Measurements from ENCODE around the gene ZNRF3.

Gene ZNRF3

GRCh38 chr22:28887725-28888459 is 4.5 kb downstream of the ZNRF3 start:
- no peak overlapping the region for H4K12ac ChIP-seq (ENCODE audit: low read depth, low read length)
- no peak overlapping the region for H2BK120ac ChIP-seq (ENCODE audit: insufficient read depth, low read length, poor library complexity)
- H4K8ac ChIP-seq (ENCODE audit: low read depth, low read length): no peak overlapping the region
- H3K4ac ChIP-seq (ENCODE audit: low read depth, low read length): no peak overlapping the region
- no peak overlapping the region for H3K14ac ChIP-seq (ENCODE audit: low read length)
- no peak overlapping the region for H2AFZ ChIP-seq (ENCODE audit: insufficient read depth, low read length, poor library complexity)
- no peak overlapping the region for H2AK5ac ChIP-seq (ENCODE audit: low read length)
- no peak overlapping the region for H3K27ac ChIP-seq (ENCODE audit: low read depth, low read length)
- H3K4me1 ChIP-seq (ENCODE audit: control insufficient read depth in 1 of 2, insufficient read depth in 2 of 2, low read length in 2 of 2): peaks cover 9 to 13% of the 10 kb centered on the region in 2 experiments
- no peak for DNase-seq
- no peak overlapping the region for H3K9ac ChIP-seq (ENCODE audit: low read length)
- H4K91ac ChIP-seq (ENCODE audit: low read depth, low read length): no peak overlapping the region
- 100% methylated on average over 1 of the region's 4 CpGs for WGBS (ENCODE audit: extremely low coverage, insufficient coverage, insufficient read length)
- no peak overlapping the region for H2BK12ac ChIP-seq (ENCODE audit: low read length)
- H3K27me3 ChIP-seq (ENCODE audit: insufficient read depth, low read length): no peaks in the 10 kb centered on the region
- H3K9me3 ChIP-seq (ENCODE audit: insufficient read depth, low read depth, low read length): no peaks in the 10 kb centered on the region
- no peak overlapping the region for H3K18ac ChIP-seq (ENCODE audit: low read length)
- no peak overlapping the region for H3K23ac ChIP-seq (ENCODE audit: low read length)
- H3K79me2 ChIP-seq (ENCODE audit: control insufficient read depth, insufficient read depth, low read length, poor library complexity): peaks cover 11% of the 10 kb centered on the region
- no peaks in the 10 kb centered on the region for H3K36me3 ChIP-seq (ENCODE audit: control insufficient read depth in 1 of 2, insufficient read depth in 2 of 2, low read length in 2 of 2)
- H2BK5ac ChIP-seq (ENCODE audit: low read depth, low read length, poor library complexity): no peak overlapping the region
- no peak overlapping the region for H3K4me3 ChIP-seq (ENCODE audit: low read depth, low read length)
- peaks cover 6% of the 10 kb centered on the region for H3K79me1 ChIP-seq (ENCODE audit: low read length)
- no peak overlapping the region for H3K4me2 ChIP-seq (ENCODE audit: low read length)

- no peak overlapping the region for H2BK120ac ChIP-seq (ENCODE audit: insufficient read depth, low read length, poor library complexity)
- no CpG with 5 or more reads among the region's 6 CpGs for WGBS (ENCODE audit: extremely low coverage, insufficient coverage, insufficient read length)
- H4K8ac ChIP-seq (ENCODE audit: low read depth, low read length): no peak overlapping the region
- no peak overlapping the region for H4K12ac ChIP-seq (ENCODE audit: low read depth, low read length)
- peak overlapping the region; percentile 40 for H3K4ac ChIP-seq (ENCODE audit: low read depth, low read length)
- H3K27ac ChIP-seq (ENCODE audit: low read depth, low read length): no peak overlapping the region
- H3K4me3 ChIP-seq (ENCODE audit: low read depth, low read length): no peak overlapping the region
- H3K79me1 ChIP-seq (ENCODE audit: low read length): no peaks in the 10 kb centered on the region
- H3K9ac ChIP-seq (ENCODE audit: low read length): no peak overlapping the region
- H3K4me2 ChIP-seq (ENCODE audit: low read length): no peak overlapping the region
- H3K9me3 ChIP-seq (ENCODE audit: insufficient read depth, low read depth, low read length): no peaks in the 10 kb centered on the region
- H3K27me3 ChIP-seq (ENCODE audit: insufficient read depth, low read length): no peaks in the 10 kb centered on the region
- no peak overlapping the region for H4K91ac ChIP-seq (ENCODE audit: low read depth, low read length)
- no peak overlapping the region for H3K18ac ChIP-seq (ENCODE audit: low read length)
- H3K79me2 ChIP-seq (ENCODE audit: control insufficient read depth, insufficient read depth, low read length, poor library complexity): peaks cover 6% of the 10 kb centered on the region
- H3K23ac ChIP-seq (ENCODE audit: low read length): no peak overlapping the region
- no peak for DNase-seq
- H3K4me1 ChIP-seq (ENCODE audit: control insufficient read depth in 1 of 2, insufficient read depth in 2 of 2, low read length in 2 of 2): peaks cover 9 to 11% of the 10 kb centered on the region in 2 experiments
- no peak overlapping the region for H2BK5ac ChIP-seq (ENCODE audit: low read depth, low read length, poor library complexity)
- H3K36me3 ChIP-seq (ENCODE audit: control insufficient read depth in 1 of 2, insufficient read depth in 2 of 2, low read length in 2 of 2): no peaks in the 10 kb centered on the region
- no peak overlapping the region for H2BK12ac ChIP-seq (ENCODE audit: low read length)
- no peak overlapping the region for H3K14ac ChIP-seq (ENCODE audit: low read length)
- H2AFZ ChIP-seq (ENCODE audit: insufficient read depth, low read length, poor library complexity): no peak overlapping the region
- no peak overlapping the region for H2AK5ac ChIP-seq (ENCODE audit: low read length)
Measured at GRCh38 chr22:28889478-28890024, 6.2 kb downstream of the ZNRF3 start.

GRCh38 chr22:28891156-28891733 is 7.9 kb downstream of the ZNRF3 start:
- no CpG with 5 or more reads among the region's 2 CpGs for WGBS (ENCODE audit: extremely low coverage, insufficient coverage, insufficient read length)
- no peak for DNase-seq
- H3K4me3 ChIP-seq (ENCODE audit: low read depth, low read length): no peak overlapping the region
- H2AFZ ChIP-seq (ENCODE audit: insufficient read depth, low read length, poor library complexity): no peak overlapping the region
- H3K36me3 ChIP-seq (ENCODE audit: control insufficient read depth in 1 of 2, insufficient read depth in 2 of 2, low read length in 2 of 2): no peaks in the 10 kb centered on the region
- peaks cover 7 to 9% of the 10 kb centered on the region in 2 experiments for H3K4me1 ChIP-seq (ENCODE audit: control insufficient read depth in 1 of 2, insufficient read depth in 2 of 2, low read length in 2 of 2)
- no peak overlapping the region for H4K91ac ChIP-seq (ENCODE audit: low read depth, low read length)
- no peak overlapping the region for H2BK120ac ChIP-seq (ENCODE audit: insufficient read depth, low read length, poor library complexity)
- H3K23ac ChIP-seq (ENCODE audit: low read length): no peak overlapping the region
- H3K9ac ChIP-seq (ENCODE audit: low read length): no peak overlapping the region
- H3K79me2 ChIP-seq (ENCODE audit: control insufficient read depth, insufficient read depth, low read length, poor library complexity): peaks cover 6% of the 10 kb centered on the region
- no peak overlapping the region for H2AK5ac ChIP-seq (ENCODE audit: low read length)
- no peak overlapping the region for H3K4me2 ChIP-seq (ENCODE audit: low read length)
- no peak overlapping the region for H3K4ac ChIP-seq (ENCODE audit: low read depth, low read length)
- H4K8ac ChIP-seq (ENCODE audit: low read depth, low read length): no peak overlapping the region
- peaks cover 2% of the 10 kb centered on the region for H3K79me1 ChIP-seq (ENCODE audit: low read length)
- no peak overlapping the region for H2BK12ac ChIP-seq (ENCODE audit: low read length)
- no peaks in the 10 kb centered on the region for H3K27me3 ChIP-seq (ENCODE audit: insufficient read depth, low read length)
- H3K14ac ChIP-seq (ENCODE audit: low read length): no peak overlapping the region
- no peak overlapping the region for H2BK5ac ChIP-seq (ENCODE audit: low read depth, low read length, poor library complexity)
- no peak overlapping the region for H3K27ac ChIP-seq (ENCODE audit: low read depth, low read length)
- H3K9me3 ChIP-seq (ENCODE audit: insufficient read depth, low read depth, low read length): no peaks in the 10 kb centered on the region
- H4K12ac ChIP-seq (ENCODE audit: low read depth, low read length): no peak overlapping the region
- no peak overlapping the region for H3K18ac ChIP-seq (ENCODE audit: low read length)

- Histone ChIP-seq H2BK5ac (ENCODE audit: low read depth, low read length, poor library complexity) (peak overlapping the region; percentile 6), H3K14ac (ENCODE audit: low read length) (no peak overlapping the region), H3K9ac (ENCODE audit: low read length) (no peak overlapping the region), H3K9me3 (ENCODE audit: insufficient read depth, low read depth, low read length) (no peaks in the 10 kb centered on the region), H3K79me1 (ENCODE audit: low read length) (peaks cover 7% of the 10 kb centered on the region), H2AK5ac (ENCODE audit: low read length) (no peak overlapping the region), H3K79me2 (ENCODE audit: control insufficient read depth, insufficient read depth, low read length, poor library complexity) (peaks cover 12% of the 10 kb centered on the region), H3K4me3 (ENCODE audit: low read depth, low read length) (no peak overlapping the region), H2BK120ac (ENCODE audit: insufficient read depth, low read length, poor library complexity) (no peak overlapping the region), H3K4ac (ENCODE audit: low read depth, low read length) (peak overlapping the region; percentile 34), H3K23ac (ENCODE audit: low read length) (no peak overlapping the region), H2BK12ac (ENCODE audit: low read length) (no peak overlapping the region), H3K4me1 (ENCODE audit: control insufficient read depth in 1 of 2, insufficient read depth in 2 of 2, low read length in 2 of 2) (peaks cover 17% of the 10 kb centered on the region in 2 experiments), H4K91ac (ENCODE audit: low read depth, low read length) (no peak overlapping the region), H3K27ac (ENCODE audit: low read depth, low read length) (peak overlapping the region; percentile 56), H4K8ac (ENCODE audit: low read depth, low read length) (no peak overlapping the region), H3K36me3 (ENCODE audit: control insufficient read depth in 1 of 2, insufficient read depth in 2 of 2, low read length in 2 of 2) (no peaks in the 10 kb centered on the region), H3K27me3 (ENCODE audit: insufficient read depth, low read length) (no peaks in the 10 kb centered on the region), H2AFZ (ENCODE audit: insufficient read depth, low read length, poor library complexity) (no peak overlapping the region), H4K12ac (ENCODE audit: low read depth, low read length) (no peak overlapping the region), H3K4me2 (ENCODE audit: low read length) (peak overlapping the region; percentile 30), H3K18ac (ENCODE audit: low read length) (peak overlapping the region; percentile 19)
- no peak for DNase-seq
- no CpG with 5 or more reads among the region's 5 CpGs for WGBS (ENCODE audit: extremely low coverage, insufficient coverage, insufficient read length)
Measured at GRCh38 chr22:28892175-28892731, 8.9 kb downstream of the ZNRF3 start.
